ENCODE measurements around the gene TENM4. TPM values are rescaled to one million over a fixed set of nuclear protein-coding genes. Genes with fewer than 3 reads are reported as not detected.

TENM4 gene
- total RNA-seq, 1 experiment from 2014 or later: 25.0 TPM

DNA sequence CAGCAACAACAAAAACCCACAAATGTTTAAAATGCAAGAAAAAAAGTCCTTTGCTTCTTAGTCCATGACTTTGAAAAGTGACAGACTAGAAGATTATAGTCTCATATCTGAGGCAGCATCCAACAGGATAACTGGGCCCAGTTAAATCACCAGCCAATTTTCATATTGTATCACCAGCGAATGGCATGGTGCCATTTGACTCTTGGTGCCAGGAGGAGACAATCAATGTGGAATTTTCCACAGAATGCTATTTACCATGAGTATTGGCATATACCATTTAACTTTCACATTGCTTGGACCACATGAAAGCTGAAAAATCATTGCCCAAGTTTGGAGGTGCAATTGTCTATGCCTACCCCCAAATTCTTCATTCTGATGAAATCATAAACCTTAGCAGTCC, 255.5 kb downstream of the TENM4 start (continued):
- no peak for TF ChIP-seq GTF2I (CRISPR knock-in tag; conservative IDR thresholded peaks at IDR 0.05)
- TF ChIP-seq ZNF396 (CRISPR knock-in tag; IDR thresholded peaks at IDR 0.05; ENCODE audit: borderline replicate concordance): no peak
- no peak for TF ChIP-seq ATF6 (CRISPR knock-in tag; IDR thresholded peaks at IDR 0.05)
- TF ChIP-seq MLX (CRISPR knock-in tag; IDR thresholded peaks at IDR 0.05): no peak
- no peak for TF ChIP-seq NR2C2 (CRISPR knock-in tag; IDR thresholded peaks at IDR 0.05)
- TF ChIP-seq, protein P1, sequence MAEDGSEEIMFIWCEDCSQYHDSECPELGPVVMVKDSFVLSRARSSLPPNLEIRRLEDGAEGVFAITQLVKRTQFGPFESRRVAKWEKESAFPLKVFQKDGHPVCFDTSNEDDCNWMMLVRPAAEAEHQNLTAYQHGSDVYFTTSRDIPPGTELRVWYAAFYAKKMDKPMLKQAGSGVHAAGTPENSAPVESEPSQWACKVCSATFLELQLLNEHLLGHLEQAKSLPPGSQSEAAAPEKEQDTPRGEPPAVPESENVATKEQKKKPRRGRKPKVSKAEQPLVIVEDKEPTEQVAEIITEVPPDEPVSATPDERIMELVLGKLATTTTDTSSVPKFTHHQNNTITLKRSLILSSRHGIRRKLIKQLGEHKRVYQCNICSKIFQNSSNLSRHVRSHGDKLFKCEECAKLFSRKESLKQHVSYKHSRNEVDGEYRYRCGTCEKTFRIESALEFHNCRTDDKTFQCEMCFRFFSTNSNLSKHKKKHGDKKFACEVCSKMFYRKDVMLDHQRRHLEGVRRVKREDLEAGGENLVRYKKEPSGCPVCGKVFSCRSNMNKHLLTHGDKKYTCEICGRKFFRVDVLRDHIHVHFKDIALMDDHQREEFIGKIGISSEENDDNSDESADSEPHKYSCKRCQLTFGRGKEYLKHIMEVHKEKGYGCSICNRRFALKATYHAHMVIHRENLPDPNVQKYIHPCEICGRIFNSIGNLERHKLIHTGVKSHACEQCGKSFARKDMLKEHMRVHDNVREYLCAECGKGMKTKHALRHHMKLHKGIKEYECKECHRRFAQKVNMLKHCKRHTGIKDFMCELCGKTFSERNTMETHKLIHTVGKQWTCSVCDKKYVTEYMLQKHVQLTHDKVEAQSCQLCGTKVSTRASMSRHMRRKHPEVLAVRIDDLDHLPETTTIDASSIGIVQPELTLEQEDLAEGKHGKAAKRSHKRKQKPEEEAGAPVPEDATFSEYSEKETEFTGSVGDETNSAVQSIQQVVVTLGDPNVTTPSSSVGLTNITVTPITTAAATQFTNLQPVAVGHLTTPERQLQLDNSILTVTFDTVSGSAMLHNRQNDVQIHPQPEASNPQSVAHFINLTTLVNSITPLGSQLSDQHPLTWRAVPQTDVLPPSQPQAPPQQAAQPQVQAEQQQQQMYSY (CRISPR knock-in tag; IDR thresholded peaks at IDR 0.05): no peak
- no peak for TF ChIP-seq RORB (CRISPR knock-in tag; IDR thresholded peaks at IDR 0.05)

DNA sequence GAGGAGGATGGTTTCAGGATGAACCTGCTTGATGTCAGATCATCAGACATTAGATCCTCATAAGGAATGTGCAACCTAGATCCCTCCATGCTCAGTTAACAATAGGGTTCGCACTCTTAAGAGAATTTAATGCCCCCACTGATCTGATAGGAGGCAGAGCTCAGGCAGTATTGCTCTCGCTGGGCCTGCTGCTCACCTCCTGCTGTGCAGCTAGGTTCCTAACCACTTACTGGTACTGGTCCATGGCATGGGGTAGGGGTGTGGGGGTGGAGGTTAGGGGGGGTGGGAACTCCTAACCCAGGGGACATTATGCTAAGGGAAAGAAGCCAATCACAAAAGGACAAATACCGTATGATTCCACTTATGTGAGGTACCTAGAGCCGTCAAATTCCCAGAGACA, 256.5 kb downstream of the TENM4 start:
- ATAC-seq (no peak), DNase-seq (ENCODE audit: low spot score) (peak; percentile 25)
- peaks cover 17% of the 10 kb centered on the region for H3K9me3 Mint-ChIP-seq
- peaks cover 22% of the 10 kb centered on the region for H3K27me3 Mint-ChIP-seq (ENCODE audit: low read depth)
- H3K4me3 Mint-ChIP-seq: no peak overlapping the region
- POLR2A ChIA-PET: no interaction called here
- CTCF ChIA-PET: no interaction called here
- H3K36me3 Mint-ChIP-seq: peaks cover 8% of the 10 kb centered on the region; the same call in 1 of the 2 replicates
- no peaks in the 10 kb centered on the region for H3K4me1 Mint-ChIP-seq
- H3K27ac Mint-ChIP-seq: no peak overlapping the region
- TF ChIP-seq JUN (CRISPR knock-in tag; IDR thresholded peaks at IDR 0.05): no peak
- TF ChIP-seq NFATC4 (CRISPR knock-in tag; IDR thresholded peaks at IDR 0.05): no peak
- TF ChIP-seq ZNF416 (CRISPR knock-in tag; IDR thresholded peaks at IDR 0.05): no peak
- TF ChIP-seq IRF1 (CRISPR knock-in tag; IDR thresholded peaks at IDR 0.05): no peak
- TF ChIP-seq GABPB1 (CRISPR knock-in tag; IDR thresholded peaks at IDR 0.05): no peak
- no peak for TF ChIP-seq CTCF (IDR thresholded peaks at IDR 0.05)
- TF ChIP-seq, protein P2, sequence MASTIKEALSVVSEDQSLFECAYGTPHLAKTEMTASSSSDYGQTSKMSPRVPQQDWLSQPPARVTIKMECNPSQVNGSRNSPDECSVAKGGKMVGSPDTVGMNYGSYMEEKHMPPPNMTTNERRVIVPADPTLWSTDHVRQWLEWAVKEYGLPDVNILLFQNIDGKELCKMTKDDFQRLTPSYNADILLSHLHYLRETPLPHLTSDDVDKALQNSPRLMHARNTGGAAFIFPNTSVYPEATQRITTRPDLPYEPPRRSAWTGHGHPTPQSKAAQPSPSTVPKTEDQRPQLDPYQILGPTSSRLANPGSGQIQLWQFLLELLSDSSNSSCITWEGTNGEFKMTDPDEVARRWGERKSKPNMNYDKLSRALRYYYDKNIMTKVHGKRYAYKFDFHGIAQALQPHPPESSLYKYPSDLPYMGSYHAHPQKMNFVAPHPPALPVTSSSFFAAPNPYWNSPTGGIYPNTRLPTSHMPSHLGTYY (CRISPR knock-in tag; IDR thresholded peaks at IDR 0.05): no peak
- TF ChIP-seq GTF2I (CRISPR knock-in tag; conservative IDR thresholded peaks at IDR 0.05): no peak
- no peak for TF ChIP-seq FOXP1 (CRISPR knock-in tag; IDR thresholded peaks at IDR 0.05; ENCODE audit: borderline replicate concordance)
- TF ChIP-seq SOX15 (CRISPR knock-in tag; IDR thresholded peaks at IDR 0.05): no peak
- TF ChIP-seq MYBL2 (CRISPR knock-in tag; IDR thresholded peaks at IDR 0.05): no peak
- TF ChIP-seq TEAD1 (CRISPR knock-in tag; IDR thresholded peaks at IDR 0.05): no peak
- no peak for TF ChIP-seq MXD4 (CRISPR knock-in tag; IDR thresholded peaks at IDR 0.05; ENCODE audit: borderline replicate concordance)

All from WTC11 (cell line).